ENCODE data around the gene VAV3.
A peak's percentile ranks its signal among the peaks of the same experiment; 100 is the strongest.

The VAV3 gene

DNA sequence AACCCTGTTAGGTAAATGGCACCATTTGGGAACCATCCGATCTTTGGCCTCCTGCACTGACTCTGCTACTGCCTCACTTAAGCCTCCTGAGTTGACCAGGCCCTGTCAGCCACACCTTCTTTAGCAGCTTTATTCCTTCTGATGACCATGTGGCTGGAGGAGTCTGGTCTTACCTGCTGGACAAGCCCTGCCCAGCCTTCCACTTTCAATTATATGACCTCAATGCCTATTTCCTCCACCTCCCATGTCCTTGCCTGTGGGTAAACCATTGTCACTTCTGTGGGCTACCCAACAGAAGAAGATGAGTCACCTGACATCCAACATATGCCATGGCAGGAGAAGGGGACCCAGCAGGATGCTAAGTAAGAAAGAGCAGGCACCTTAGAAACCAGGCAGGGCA is 430.3 kb downstream of the VAV3 start:
- TF ChIP-seq, protein P1, sequence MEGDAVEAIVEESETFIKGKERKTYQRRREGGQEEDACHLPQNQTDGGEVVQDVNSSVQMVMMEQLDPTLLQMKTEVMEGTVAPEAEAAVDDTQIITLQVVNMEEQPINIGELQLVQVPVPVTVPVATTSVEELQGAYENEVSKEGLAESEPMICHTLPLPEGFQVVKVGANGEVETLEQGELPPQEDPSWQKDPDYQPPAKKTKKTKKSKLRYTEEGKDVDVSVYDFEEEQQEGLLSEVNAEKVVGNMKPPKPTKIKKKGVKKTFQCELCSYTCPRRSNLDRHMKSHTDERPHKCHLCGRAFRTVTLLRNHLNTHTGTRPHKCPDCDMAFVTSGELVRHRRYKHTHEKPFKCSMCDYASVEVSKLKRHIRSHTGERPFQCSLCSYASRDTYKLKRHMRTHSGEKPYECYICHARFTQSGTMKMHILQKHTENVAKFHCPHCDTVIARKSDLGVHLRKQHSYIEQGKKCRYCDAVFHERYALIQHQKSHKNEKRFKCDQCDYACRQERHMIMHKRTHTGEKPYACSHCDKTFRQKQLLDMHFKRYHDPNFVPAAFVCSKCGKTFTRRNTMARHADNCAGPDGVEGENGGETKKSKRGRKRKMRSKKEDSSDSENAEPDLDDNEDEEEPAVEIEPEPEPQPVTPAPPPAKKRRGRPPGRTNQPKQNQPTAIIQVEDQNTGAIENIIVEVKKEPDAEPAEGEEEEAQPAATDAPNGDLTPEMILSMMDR (IDR thresholded peaks at IDR 0.05; ENCODE audit: low read depth, low read length): no peak
- DNase-seq (ENCODE audit: extremely low read depth, low read depth): no peak

DNA sequence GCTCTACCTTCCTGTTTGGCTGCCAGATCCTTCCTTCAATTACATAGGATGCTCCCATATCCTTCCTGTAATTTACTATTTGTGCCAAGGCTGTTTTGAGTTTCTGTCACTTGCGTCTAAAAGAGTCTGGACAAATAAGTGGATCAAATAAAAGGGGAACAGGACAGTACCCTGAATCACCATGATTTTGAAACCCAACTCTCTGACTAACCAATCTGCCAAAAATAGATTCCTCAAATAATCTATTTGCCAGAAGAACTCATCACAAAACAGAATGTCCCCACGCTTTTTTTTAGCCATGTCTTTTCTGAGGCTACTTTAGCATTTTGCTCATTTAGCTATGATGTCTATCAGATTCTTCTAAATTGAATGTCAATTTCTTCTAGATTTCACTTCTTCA is 431.5 kb downstream of the VAV3 start:
- no peak for DNase-seq (ENCODE audit: extremely low read depth, low read depth)
- TF ChIP-seq, protein P1 (IDR thresholded peaks at IDR 0.05; ENCODE audit: low read depth, low read length): no peak

DNA sequence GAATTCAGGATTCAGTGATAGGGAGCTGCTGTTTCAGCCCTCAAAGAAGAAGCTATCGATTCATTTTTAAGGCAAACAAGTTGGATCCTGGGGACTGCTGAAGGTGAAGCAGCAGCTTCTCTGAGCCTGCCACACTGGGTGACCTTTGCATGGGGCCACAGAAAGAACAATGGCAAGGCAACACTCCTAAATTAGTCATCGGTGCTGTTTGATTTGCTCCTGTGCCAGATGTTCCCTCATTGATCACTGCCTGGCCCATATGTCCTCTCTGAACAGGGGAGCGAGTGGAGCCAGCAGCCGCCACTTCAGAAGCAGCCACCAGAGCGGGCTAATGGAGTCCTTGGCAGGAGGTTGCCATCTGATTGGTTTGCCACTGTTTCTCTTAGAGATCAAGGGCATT is 432.7 kb downstream of the VAV3 start:
- no peak for DNase-seq (ENCODE audit: extremely low read depth, low read depth)

DNA sequence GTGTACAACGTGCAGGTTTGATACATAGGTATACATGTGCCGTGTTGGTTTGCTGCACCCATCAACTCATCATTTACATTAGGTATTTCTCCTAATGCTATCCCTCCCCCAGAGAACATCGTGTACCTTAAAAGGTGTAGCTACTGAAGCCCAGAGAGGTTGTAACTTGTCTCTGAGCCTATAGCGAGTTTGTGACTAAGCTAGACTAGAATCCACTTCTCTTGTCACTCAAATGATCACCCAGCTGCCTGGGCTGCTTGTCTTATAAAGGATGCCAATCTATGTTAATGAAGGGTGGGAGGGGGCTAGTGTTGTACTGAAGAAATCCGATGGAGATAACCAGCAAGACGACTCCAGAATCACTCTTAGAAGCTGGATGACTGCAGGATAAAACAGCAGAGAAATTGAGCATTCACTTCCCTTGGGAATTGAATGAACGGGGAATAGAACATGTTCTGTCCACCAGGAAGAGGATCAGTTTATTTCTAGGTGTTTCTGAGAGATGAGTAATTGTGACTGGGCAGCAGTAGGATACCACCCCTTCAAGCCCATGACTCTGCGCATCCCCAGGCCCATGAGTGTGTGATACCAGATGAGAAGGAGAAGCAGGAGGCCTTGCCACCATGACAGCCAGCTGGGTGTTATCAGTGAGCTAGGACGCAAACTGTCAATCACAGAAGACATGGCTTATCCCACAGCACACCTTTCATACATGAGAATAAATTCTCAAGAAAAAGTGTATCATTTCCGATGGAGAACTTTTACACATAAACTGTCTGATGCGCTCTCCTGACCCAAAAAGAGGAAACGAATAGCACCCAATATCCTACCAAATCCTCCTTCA is 433.7 kb downstream of the VAV3 start:
- TF ChIP-seq, protein P1 (IDR thresholded peaks at IDR 0.05; ENCODE audit: low read depth, low read length): no peak
- DNase-seq (ENCODE audit: extremely low read depth, low read depth): no peak

More for the DNA sequence above, 432.7 kb downstream of the VAV3 start:
- TF ChIP-seq, protein P1 (IDR thresholded peaks at IDR 0.05; ENCODE audit: low read depth, low read length): no peak

DNA sequence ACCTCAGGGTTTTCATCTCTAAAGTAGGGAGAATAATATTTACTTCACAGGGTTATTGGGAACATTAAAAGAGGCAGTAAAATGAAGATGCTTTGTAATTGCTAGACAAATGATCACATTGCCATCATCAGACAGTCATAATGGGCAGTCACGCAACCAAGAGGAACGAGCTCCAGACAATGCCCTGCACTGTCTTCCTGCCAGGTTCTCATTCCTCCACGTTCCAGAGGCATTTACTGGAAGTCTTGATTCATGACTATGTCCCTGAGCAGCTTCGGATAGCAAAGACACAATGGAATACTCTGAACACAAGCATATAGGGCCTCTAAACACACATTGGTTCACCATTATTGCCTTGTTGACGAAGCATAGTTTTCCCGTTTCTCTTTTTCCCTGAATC is 434.4 kb downstream of the VAV3 start:
- TF ChIP-seq, protein P1 (IDR thresholded peaks at IDR 0.05; ENCODE audit: low read depth, low read length): no peak
- DNase-seq (ENCODE audit: extremely low read depth, low read depth): no peak

DNA sequence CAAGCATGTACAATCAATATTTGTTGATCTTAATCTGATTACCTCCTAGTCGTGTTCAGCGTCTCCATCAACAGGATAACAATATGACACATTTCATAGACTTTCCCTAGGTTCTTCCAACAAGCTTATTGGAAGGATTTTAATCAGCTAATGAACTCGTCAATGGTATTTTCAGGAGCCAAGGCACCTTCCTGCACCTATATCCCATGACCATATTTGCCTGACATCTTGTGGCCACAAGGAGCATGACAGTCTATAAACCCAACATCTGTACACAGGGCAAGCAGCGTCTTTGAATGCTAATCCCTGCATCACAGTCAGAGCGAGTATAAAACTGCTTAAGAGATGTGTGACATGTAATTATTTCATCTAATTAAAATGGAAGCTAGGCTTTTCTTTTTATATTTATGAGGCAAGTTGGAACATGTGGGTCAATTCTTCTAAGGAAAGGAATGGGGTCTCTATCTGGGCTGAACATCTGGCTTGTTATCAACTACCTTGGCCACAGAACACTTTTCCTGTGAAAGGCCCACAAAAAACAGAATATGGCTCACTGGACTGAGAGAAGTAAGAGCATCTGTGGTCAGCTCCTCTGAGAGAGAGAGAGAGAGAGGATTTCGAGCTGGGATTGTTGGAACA is 435.4 kb downstream of the VAV3 start:
- TF ChIP-seq, protein P1 (IDR thresholded peaks at IDR 0.05; ENCODE audit: low read depth, low read length): peak; percentile 84
- DNase-seq (ENCODE audit: extremely low read depth, low read depth): peak; percentile 14

DNA sequence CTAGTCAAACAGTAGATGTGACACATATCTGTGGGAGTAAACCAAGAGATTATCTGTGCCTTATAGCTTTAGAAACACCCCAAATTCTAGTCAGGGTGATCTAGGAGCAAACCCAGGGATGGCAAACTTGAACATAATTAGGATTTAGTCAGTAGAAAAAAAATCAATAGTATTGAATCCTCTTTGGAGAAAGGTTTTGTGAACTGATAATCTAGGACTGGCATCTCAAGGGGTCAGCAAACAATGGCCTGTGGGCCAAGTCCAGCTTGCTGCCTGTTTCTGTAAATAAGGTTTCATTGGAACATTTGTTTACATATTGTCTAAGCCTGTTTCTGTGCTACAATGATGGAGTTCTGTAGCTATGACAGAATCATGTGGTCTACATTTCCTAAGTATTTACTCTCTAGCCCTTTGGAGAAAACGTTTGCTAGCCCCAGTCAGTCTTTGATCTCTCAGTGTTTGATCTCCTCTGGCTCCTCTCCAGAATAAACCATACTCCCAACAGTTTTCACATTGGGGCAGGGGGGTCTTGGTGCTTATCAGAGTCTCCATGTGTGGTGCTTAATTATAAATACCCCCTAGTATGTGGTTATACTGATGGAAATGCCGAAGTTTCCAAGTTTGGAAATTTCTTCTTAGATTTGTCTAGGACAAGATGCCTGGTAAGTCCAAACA is 438.3 kb downstream of the VAV3 start:
- TF ChIP-seq, protein P1 (IDR thresholded peaks at IDR 0.05; ENCODE audit: low read depth, low read length): no peak
- no peak for DNase-seq (ENCODE audit: extremely low read depth, low read depth)
